CD4-positive, alpha-beta T cell treated with Interleukin-15 for 4 hours (primary cell): ENCODE measurements around the gene RASGRF2.

Experiments
- DNase-seq: peaks from one replicate; pipeline ENCODE4 v3.0.0-alpha.2; 2020; ENCODE audit warnings: low spot score

Gene RASGRF2

GRCh38 chr5:80955082-80955590, 5.0 kb upstream of the RASGRF2 start:
- no peak for DNase-seq

GRCh38 chr5:80956272-80956671, 3.9 kb upstream of the RASGRF2 start:
- no peak for DNase-seq

GRCh38 chr5:80957031-80957761, 3.0 kb upstream of the RASGRF2 start:
- DNase-seq: no peak

- no peak for DNase-seq
Observed at GRCh38 chr5:80958616-80959015, 1.5 kb upstream of the RASGRF2 start.

GRCh38 chr5:80959138-80959537, 1.0 kb upstream of the RASGRF2 start:
- DNase-seq: no peak

GRCh38 chr5:80960531-80961375, 590 bp downstream of the RASGRF2 start:
- DNase-seq: peak; percentile 47

GRCh38 chr5:80961376-80962281, 1.5 kb downstream of the RASGRF2 start:
- DNase-seq: peak; percentile 45

- DNase-seq: no peak
Observed at GRCh38 chr5:80962630-80963520, 2.7 kb downstream of the RASGRF2 start.

- no peak for DNase-seq
Observed at GRCh38 chr5:80963521-80963895, 3.3 kb downstream of the RASGRF2 start.

- no peak for DNase-seq
Observed at GRCh38 chr5:80963966-80964481, 3.9 kb downstream of the RASGRF2 start.

GRCh38 chr5:80964491-80964890, 4.3 kb downstream of the RASGRF2 start:
- DNase-seq: no peak

- no peak for DNase-seq
Observed at GRCh38 chr5:80964919-80965318, 4.8 kb downstream of the RASGRF2 start.

GRCh38 chr5:80967500-80968181, 7.5 kb downstream of the RASGRF2 start:
- DNase-seq: no peak

GRCh38 chr5:80973027-80973426, 12.9 kb downstream of the RASGRF2 start:
- DNase-seq: no peak

GRCh38 chr5:80975065-80975464, 14.9 kb downstream of the RASGRF2 start:
- DNase-seq: no peak

GRCh38 chr5:80976985-80977384, 16.8 kb downstream of the RASGRF2 start:
- DNase-seq: no peak

GRCh38 chr5:80977764-80978163, 17.6 kb downstream of the RASGRF2 start:
- DNase-seq: no peak

GRCh38 chr5:80978772-80979317, 18.7 kb downstream of the RASGRF2 start:
- no peak for DNase-seq

GRCh38 chr5:80982093-80982492, 21.9 kb downstream of the RASGRF2 start:
- DNase-seq: no peak
